HepG2 (cell line): ENCODE data around the gene PTPRM. TPM values are rescaled to one million over a fixed set of nuclear protein-coding genes. Genes with fewer than 3 reads are reported as not detected.

ENCODE experiments used
- AKNA ChIP-seq: sonication (generic); formaldehyde crosslinking; IDR thresholded peaks from 2 replicates; pipeline ENCODE4 v1.4.0; 2020; ENCODE audit warnings: missing genetic modification reagents, borderline replicate concordance
- ATF3 ChIP-seq: sonication (generic); formaldehyde crosslinking; IDR thresholded peaks from 2 replicates; pipeline ENCODE4 v1.4.0; 2020; ENCODE audit warnings: missing genetic modification reagents
- GFI1 ChIP-seq: sonication (generic); formaldehyde crosslinking; IDR thresholded peaks from 2 replicates; pipeline ENCODE4 v1.5.0; 2020; ENCODE audit warnings: missing genetic modification reagents, mild to moderate bottlenecking, borderline replicate concordance
- REST ChIP-seq, 2 experiments: IDR thresholded peaks; 2 replicates each; pipeline ENCODE4 v1.6.1; 2011 to 2012; ENCODE audit warnings: low read length in 2 of 2, borderline replicate concordance in 1 of 2, low read depth in 1 of 2, mild to moderate bottlenecking in 1 of 2, moderate library complexity in 1 of 2
- SP4 ChIP-seq: sonication (generic); formaldehyde crosslinking; IDR thresholded peaks from 2 replicates; pipeline ENCODE4 v1.8.1; 2023; ENCODE audit warnings: mild to moderate bottlenecking, missing genetic modification reagents
- ZBTB44 ChIP-seq: sonication (generic); formaldehyde crosslinking; IDR thresholded peaks from 2 replicates; pipeline ENCODE4 v1.4.0; 2020; ENCODE audit warnings: missing genetic modification reagents
- ZNF710 ChIP-seq: sonication (generic); formaldehyde crosslinking; IDR thresholded peaks from 2 replicates; pipeline ENCODE4 v1.5.0; 2020; ENCODE audit warnings: mild to moderate bottlenecking, missing genetic modification reagents, borderline replicate concordance
- ZNF776 ChIP-seq: sonication (generic); formaldehyde crosslinking; IDR thresholded peaks from 2 replicates; pipeline ENCODE4 v1.4.0; 2020; ENCODE audit warnings: mild to moderate bottlenecking, missing genetic modification reagents
- polyA plus RNA-seq, 8 experiments: library from polyadenylated mRNA; depleted of rRNA in 3 of 8; stranded (reverse) in 7 of 8; unstranded in 1 of 8; fragments of >200 nt; fragmentation: Illumina TruSeq in 4 of 8; extraction: Trizol in 4 of 8; gene quantifications; 2 replicates each; pipeline versions ENCODE4 v1.2.1 to v1.2.3, GENCODE V29; 2011 to 2016; ENCODE audit warnings: low read depth in 4 of 8, missing spikeins in 1 of 8, mixed read lengths in 1 of 8; ENCODE audit not compliant: insufficient read depth in 1 of 8
- total RNA-seq, 5 experiments: library from RNA; depleted of rRNA; stranded (reverse); fragments of >200 nt; fragmentation: Illumina TruSeq; extraction: Trizol; gene quantifications; 2 replicates each; pipeline ENCODE4 v1.2.3, GENCODE V29; 2016; ENCODE audit warnings: low read depth in 1 of 5
- TF ChIP-seq, protein P1 (sequence below): sonication (generic); formaldehyde crosslinking; conservative IDR thresholded peaks from 2 replicates; pipeline ENCODE4 v1.4.0; 2020; ENCODE audit warnings: missing genetic modification reagents
- TF ChIP-seq, protein P2 (sequence below): sonication (generic); formaldehyde crosslinking; IDR thresholded peaks from 2 replicates; pipeline ENCODE4 v1.8.1; 2023; ENCODE audit warnings: missing genetic modification reagents, inconsistent platforms, borderline replicate concordance

PTPRM gene
- total and polyA plus RNA-seq, 2 of the 13 experiments (the other 11 are each of a cell fraction or from before 2014, with no cell fraction given): 12.6 to 108 TPM

DNA sequence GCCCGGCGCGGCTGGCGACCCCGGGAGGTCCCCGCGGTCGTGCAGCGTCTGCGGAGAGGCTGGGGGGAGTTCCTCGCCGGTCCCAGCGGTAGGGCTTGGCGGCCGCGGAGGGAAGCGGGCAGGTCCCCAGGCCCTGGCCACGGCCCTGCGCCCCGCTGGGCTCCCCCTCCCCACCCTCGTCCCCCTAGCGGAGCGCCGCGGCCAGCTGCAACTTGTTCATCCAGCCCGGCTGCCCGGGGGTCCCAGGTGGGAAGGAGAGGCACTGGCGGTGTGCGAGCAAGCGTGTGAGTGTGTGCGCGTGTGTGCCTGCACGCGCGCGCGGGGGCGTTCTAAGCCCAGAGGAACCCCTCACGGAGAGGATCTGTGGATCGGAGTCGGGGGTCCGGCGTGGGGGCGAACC, 1.3 kb downstream of the PTPRM start (continued):
- TF ChIP-seq ATF3 (CRISPR knock-in tag): no peak
- TF ChIP-seq, protein P1, sequence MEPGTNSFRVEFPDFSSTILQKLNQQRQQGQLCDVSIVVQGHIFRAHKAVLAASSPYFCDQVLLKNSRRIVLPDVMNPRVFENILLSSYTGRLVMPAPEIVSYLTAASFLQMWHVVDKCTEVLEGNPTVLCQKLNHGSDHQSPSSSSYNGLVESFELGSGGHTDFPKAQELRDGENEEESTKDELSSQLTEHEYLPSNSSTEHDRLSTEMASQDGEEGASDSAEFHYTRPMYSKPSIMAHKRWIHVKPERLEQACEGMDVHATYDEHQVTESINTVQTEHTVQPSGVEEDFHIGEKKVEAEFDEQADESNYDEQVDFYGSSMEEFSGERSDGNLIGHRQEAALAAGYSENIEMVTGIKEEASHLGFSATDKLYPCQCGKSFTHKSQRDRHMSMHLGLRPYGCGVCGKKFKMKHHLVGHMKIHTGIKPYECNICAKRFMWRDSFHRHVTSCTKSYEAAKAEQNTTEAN (CRISPR knock-in tag): peak; percentile 85
- no peak for TF ChIP-seq ZNF776 (CRISPR knock-in tag)
- TF ChIP-seq AKNA (CRISPR knock-in tag): no peak
- no peak for TF ChIP-seq SP4 (CRISPR knock-in tag)
- no peak for TF ChIP-seq GFI1 (CRISPR knock-in tag)
- TF ChIP-seq, protein P2, sequence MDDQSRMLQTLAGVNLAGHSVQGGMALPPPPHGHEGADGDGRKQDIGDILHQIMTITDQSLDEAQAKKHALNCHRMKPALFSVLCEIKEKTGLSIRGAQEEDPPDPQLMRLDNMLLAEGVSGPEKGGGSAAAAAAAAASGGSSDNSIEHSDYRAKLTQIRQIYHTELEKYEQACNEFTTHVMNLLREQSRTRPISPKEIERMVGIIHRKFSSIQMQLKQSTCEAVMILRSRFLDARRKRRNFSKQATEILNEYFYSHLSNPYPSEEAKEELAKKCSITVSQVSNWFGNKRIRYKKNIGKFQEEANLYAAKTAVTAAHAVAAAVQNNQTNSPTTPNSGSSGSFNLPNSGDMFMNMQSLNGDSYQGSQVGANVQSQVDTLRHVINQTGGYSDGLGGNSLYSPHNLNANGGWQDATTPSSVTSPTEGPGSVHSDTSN (CRISPR knock-in tag): no peak
- TF ChIP-seq ZNF710: no peak
- no peak for TF ChIP-seq ZBTB44
- TF ChIP-seq REST (IDR thresholded peaks at IDR 0.05; ENCODE audit: borderline replicate concordance in 1 of 2, low read depth in 1 of 2, low read length in 2 of 2): no peak
